Activated B cell treated with CpG ODN at 0.5 μM for 24 hours (primary cell): Measurements from ENCODE around the gene ELF4. TPM values are rescaled to one million over a fixed set of nuclear protein-coding genes. Genes with fewer than 3 reads are reported as not detected.

Experiments
- ATAC-seq: fragments of 200-7000 bp; cut with Tn5 transposase; one replicate; pipeline ENCODE4 v1.10.0; 2021; ENCODE audit warnings: low read depth, mild to moderate bottlenecking, moderate library complexity
- CTCF ChIA-PET: fragments of 350-600 bp; sonication (Branson Sonifier 250); formaldehyde crosslinking; loops from one replicate; lab custom pipeline; 2021; ENCODE audit warnings: antibody characterized with exemption; lab: Charles Lee
- POLR2A ChIA-PET: fragments of 350-600 bp; sonication (Branson Sonifier 250); formaldehyde crosslinking; loops from one replicate; lab custom pipeline; 2021; ENCODE audit warnings: antibody characterized with exemption; lab: Charles Lee
- DNase-seq: peaks from one replicate; pipeline ENCODE4 v3.0.0; 2022
- H3K27ac Mint-ChIP-seq: one replicate; pipeline ENCODE4 v1.8.0; 2020; ENCODE audit warnings: mixed read lengths
- H3K27me3 Mint-ChIP-seq: one replicate; pipeline ENCODE4 v1.8.0; 2021; ENCODE audit warnings: mixed read lengths
- H3K36me3 Mint-ChIP-seq: one replicate; pipeline ENCODE4 v1.8.0; 2021; ENCODE audit warnings: low read depth, mixed read lengths
- H3K4me1 Mint-ChIP-seq: one replicate; pipeline ENCODE4 v1.8.0; 2021; ENCODE audit warnings: mixed read lengths
- H3K4me3 Mint-ChIP-seq: one replicate; pipeline ENCODE4 v1.8.0; 2020; ENCODE audit warnings: mild to moderate bottlenecking, mixed read lengths
- H3K9me3 Mint-ChIP-seq: one replicate; pipeline ENCODE4 v1.8.0; 2020; ENCODE audit warnings: mixed read lengths
- intact Hi-C: fragments of 100-400 bp; cut with micrococcal nuclease; formaldehyde crosslinking; loops from one replicate; pipeline ENCODE4 v1.15.1; 2024
- total RNA-seq: library from RNA; stranded (reverse); gene quantifications from 2 replicates; pipeline ENCODE4 v1.2.3, GENCODE V29; 2022
- TF ChIP-seq, protein P1 (sequence below): fragments of 200-600 bp; IDR thresholded peaks from one replicate; pipeline ENCODE4 v1.8.0; 2022; ENCODE audit warnings: antibody characterized with exemption, mild to moderate bottlenecking

Gene ELF4
- total RNA-seq, 1 donor from 2014 or later = 33.0 TPM

GRCh38 chrX:130084631-130085237 lies 25.6 kb downstream of the ELF4 start:
- intact Hi-C loops = loop anchor here (1.0 to 2.0 kb wide), 3 partner anchors 8 to 99 kb away; partner anchors contain the start of gene RAB33A
- Mint-ChIP-seq H3K27me3 (no peaks in the 10 kb centered on the region), H3K27ac (peak overlapping the region; percentile 89), H3K4me1 (peaks cover 75% of the 10 kb centered on the region), H3K4me3 (peak overlapping the region; percentile 75), H3K9me3 (no peaks in the 10 kb centered on the region), H3K36me3 (peaks cover 4% of the 10 kb centered on the region)
- TF ChIP-seq, protein P1, sequence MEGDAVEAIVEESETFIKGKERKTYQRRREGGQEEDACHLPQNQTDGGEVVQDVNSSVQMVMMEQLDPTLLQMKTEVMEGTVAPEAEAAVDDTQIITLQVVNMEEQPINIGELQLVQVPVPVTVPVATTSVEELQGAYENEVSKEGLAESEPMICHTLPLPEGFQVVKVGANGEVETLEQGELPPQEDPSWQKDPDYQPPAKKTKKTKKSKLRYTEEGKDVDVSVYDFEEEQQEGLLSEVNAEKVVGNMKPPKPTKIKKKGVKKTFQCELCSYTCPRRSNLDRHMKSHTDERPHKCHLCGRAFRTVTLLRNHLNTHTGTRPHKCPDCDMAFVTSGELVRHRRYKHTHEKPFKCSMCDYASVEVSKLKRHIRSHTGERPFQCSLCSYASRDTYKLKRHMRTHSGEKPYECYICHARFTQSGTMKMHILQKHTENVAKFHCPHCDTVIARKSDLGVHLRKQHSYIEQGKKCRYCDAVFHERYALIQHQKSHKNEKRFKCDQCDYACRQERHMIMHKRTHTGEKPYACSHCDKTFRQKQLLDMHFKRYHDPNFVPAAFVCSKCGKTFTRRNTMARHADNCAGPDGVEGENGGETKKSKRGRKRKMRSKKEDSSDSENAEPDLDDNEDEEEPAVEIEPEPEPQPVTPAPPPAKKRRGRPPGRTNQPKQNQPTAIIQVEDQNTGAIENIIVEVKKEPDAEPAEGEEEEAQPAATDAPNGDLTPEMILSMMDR = no peak
- peak; percentile 40 for ATAC-seq
- DNase-seq = no peak
- CTCF ChIA-PET = interaction anchor here (1.4 to 1.6 kb wide), 2 partner anchors 25 to 36 kb away, joined by 3 to 15 read pairs; no protein-coding TSS in a partner anchor
- POLR2A ChIA-PET = interaction anchor here (0.5 to 4.4 kb wide), 12 partner anchors 8 to 153 kb away, joined by 3 to 37 read pairs (median 5); partner anchors contain the start of genes AIFM1, ELF4 and RAB33A

DNA sequence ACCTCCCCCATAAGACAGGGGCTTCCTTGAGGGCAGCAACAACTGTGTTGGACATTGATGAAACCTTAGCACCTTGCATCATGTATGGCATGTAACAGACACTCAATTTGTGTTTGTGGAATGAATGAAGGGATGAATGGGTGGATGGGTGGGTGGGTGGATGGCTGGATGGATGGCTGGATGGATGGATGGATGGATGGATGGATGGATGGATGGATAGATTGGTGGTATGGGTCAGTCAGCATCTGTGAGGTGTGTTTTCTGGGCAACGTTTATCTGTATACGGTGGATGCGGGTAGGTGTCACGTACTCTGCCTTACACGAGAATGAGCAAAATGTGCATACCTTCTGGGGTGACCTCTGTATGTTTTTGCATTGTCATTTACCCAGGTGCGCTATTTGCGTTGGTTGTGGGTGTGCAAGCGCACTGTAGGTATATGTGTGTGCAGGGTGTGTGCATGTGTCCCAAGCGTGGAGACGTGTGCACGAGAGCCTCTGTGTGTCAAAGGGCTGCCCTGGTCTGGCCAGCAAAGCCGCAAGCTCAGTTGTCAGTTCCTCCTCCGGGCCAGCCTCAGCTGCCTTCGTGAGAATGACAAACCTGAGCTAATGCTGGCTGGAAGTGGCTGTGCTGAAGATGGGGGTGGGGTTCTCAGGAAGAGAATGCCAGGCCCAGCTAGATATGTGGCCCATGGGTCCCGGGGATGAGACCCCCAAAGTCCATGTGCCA lies 26.5 kb downstream of the ELF4 start:
- peaks cover 8% of the 10 kb centered on the region for H3K36me3 Mint-ChIP-seq

DNA sequence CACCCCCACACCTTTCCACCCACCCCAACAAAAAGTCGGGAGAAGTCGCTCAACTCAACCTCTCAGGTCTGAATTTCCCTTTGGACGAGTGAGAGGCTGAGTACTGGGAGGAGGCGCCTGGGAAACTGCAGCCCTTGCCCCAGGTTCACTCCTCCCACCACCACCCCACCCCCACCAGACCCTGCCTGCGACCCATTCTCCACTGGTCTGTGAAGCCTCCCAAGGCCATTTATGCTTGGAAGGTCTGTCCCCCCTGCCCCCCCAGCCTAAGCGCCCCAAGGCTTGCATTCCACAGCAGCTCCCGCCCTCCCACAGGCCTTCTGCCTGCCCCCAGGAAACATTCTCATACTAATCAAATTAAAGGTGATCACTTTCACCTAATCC lies 27.2 kb downstream of the ELF4 start:
- H3K27me3 Mint-ChIP-seq = no peaks in the 10 kb centered on the region
- POLR2A ChIA-PET = interaction anchor here (0.6 to 4.3 kb wide), 3 partner anchors 25 to 190 kb away, joined by 3 to 35 read pairs (median 20); no protein-coding TSS in a partner anchor
- H3K4me3 Mint-ChIP-seq = peak overlapping the region; percentile 79

More for the DNA sequence above, 26.5 kb downstream of the ELF4 start:
- intact Hi-C loops = loop anchor here (1.0 to 2.0 kb wide), 3 partner anchors 8 to 99 kb away; partner anchors contain the start of gene RAB33A
- DNase-seq (no peak), ATAC-seq (peak; percentile 16)
- no peaks in the 10 kb centered on the region for H3K9me3 Mint-ChIP-seq
- TF ChIP-seq, protein P1 = no peak
- ChIA-PET POLR2A (interaction anchor here (0.6 to 4.4 kb wide), 13 partner anchors 9 to 303 kb away, joined by 3 to 37 read pairs (median 5); partner anchors contain the start of genes AIFM1, ELF4 and RAB33A), CTCF (interaction anchor here (1.6 kb wide), 1 partner anchor 37 kb away, joined by 15 read pairs; no protein-coding TSS in a partner anchor)
- peaks cover 71% of the 10 kb centered on the region for H3K4me1 Mint-ChIP-seq
- peak overlapping the region; percentile 75 for H3K4me3 Mint-ChIP-seq
- no peaks in the 10 kb centered on the region for H3K27me3 Mint-ChIP-seq
- H3K27ac Mint-ChIP-seq = peak overlapping the region; percentile 89

DNA sequence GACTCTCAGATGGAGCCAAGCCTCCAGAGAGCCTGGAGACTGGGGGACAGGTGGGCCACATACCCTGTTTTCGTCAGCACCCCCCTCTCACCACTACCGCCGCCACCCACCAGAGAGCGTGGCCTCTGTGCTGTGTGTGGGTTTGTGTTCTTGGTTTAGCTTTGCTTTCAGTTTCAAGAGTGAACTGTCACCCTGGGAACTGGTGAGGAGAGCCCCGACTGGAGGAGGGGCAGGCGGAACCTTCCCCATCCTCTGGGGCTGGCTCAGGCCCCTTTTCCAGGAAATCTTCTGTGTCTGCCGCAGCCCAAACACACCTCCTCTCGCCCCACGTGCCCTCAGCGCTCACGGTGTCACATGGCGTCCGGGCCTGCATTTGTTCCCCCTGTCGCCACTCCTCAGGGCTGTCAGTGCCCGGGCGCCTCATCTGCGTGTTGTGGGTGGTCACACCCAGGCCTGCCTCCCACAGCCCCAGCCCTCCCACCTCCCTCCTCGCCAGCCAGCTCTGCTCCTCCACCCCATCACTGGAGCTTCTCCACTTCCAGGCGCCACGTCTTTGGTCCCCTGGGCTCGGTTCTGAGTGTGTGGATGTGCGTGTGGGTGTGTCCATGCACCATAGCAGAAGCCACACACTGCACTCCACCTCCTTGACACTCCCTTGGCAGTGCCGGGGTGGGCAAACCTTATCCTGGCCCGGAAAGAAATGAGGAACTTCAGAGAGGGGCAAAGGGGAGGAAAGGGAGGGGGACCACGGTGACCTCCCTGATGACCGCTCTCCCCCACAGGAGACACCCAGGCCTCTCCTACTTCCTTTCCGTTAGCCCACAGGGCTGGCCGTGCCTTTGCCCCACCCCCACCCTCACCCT lies 27.8 kb downstream of the ELF4 start:
- intact Hi-C loops = loop anchor here (1.0 kb wide), 2 partner anchors 27 to 38 kb away; no protein-coding TSS in a partner anchor

More for the DNA sequence above, 27.2 kb downstream of the ELF4 start:
- intact Hi-C loops = no loop called here
- Mint-ChIP-seq H3K9me3 (no peaks in the 10 kb centered on the region), H3K4me1 (peaks cover 68% of the 10 kb centered on the region), H3K36me3 (peaks cover 8% of the 10 kb centered on the region), H3K27ac (peak overlapping the region; percentile 89)
- TF ChIP-seq, protein P1 = no peak
- CTCF ChIA-PET = interaction anchor here (4.4 kb wide), 1 partner anchor 27 kb away, joined by 28 read pairs; the partner anchor contains the start of gene ELF4
- ATAC-seq (no peak), DNase-seq (no peak)

More for the DNA sequence above, 27.8 kb downstream of the ELF4 start:
- H3K4me3 Mint-ChIP-seq = peak overlapping the region; percentile 79
- H3K4me1 Mint-ChIP-seq = peaks cover 63% of the 10 kb centered on the region
- H3K27ac Mint-ChIP-seq = peak overlapping the region; percentile 88
- ATAC-seq (peak; percentile 62), DNase-seq (peak; percentile 31)
- TF ChIP-seq, protein P1 = no peak
- peaks cover 8% of the 10 kb centered on the region for H3K36me3 Mint-ChIP-seq
- ChIA-PET CTCF (interaction anchor here (3.7 to 4.4 kb wide), 3 partner anchors 27 to 110 kb away, joined by 28 to 90 read pairs (median 80); partner anchors contain the start of gene ELF4), POLR2A (interaction anchor here (0.6 to 2.7 kb wide), 7 partner anchors 9 to 88 kb away, joined by 3 to 20 read pairs (median 6); partner anchors contain the start of gene AIFM1)
- H3K27me3 Mint-ChIP-seq = no peaks in the 10 kb centered on the region
- no peaks in the 10 kb centered on the region for H3K9me3 Mint-ChIP-seq
